HG02938 (cell line): Measurements from ENCODE around the gene PER2.

Experiments used
- ATAC-seq: cut with Tn5 transposase; IDR thresholded peaks from one replicate; pipeline ENCODE4 v1.9.1; 2021; ENCODE audit warnings: mild to moderate bottlenecking, moderate library complexity; ENCODE audit not compliant: unreplicated experiment

PER2 gene

GRCh38 chr2:238269741-238270140 lies 18.7 kb downstream of the PER2 start:
- ATAC-seq, result no peak

GRCh38 chr2:238267884-238268680 lies 20.3 kb downstream of the PER2 start:
- no peak for ATAC-seq

GRCh38 chr2:238267341-238267710 lies 21.1 kb downstream of the PER2 start:
- ATAC-seq, result no peak

- ATAC-seq, result no peak
These were observed 22.8 kb downstream of the PER2 start for GRCh38 chr2:238265605-238266004.

GRCh38 chr2:238264072-238264460 lies 24.3 kb downstream of the PER2 start:
- ATAC-seq, result no peak

- no peak for ATAC-seq
These were observed 25.0 kb downstream of the PER2 start for GRCh38 chr2:238263204-238264071.

GRCh38 chr2:238262496-238263122 lies 25.8 kb downstream of the PER2 start:
- no peak for ATAC-seq

- ATAC-seq, result no peak
These were observed 26.6 kb downstream of the PER2 start for GRCh38 chr2:238261718-238262375.

- no peak for ATAC-seq
These were observed 27.5 kb downstream of the PER2 start for GRCh38 chr2:238260883-238261282.

GRCh38 chr2:238259061-238260020 lies 29.1 kb downstream of the PER2 start:
- ATAC-seq, result no peak

- no peak for ATAC-seq
These were observed 30.4 kb downstream of the PER2 start for GRCh38 chr2:238257786-238258700.

- ATAC-seq, result no peak
These were observed 31.8 kb downstream of the PER2 start for GRCh38 chr2:238256594-238257104.

- ATAC-seq, result no peak
These were observed 32.3 kb downstream of the PER2 start for GRCh38 chr2:238256111-238256510.

- ATAC-seq, result no peak
These were observed 32.8 kb downstream of the PER2 start for GRCh38 chr2:238255636-238256035.

- no peak for ATAC-seq
These were observed 33.3 kb downstream of the PER2 start for GRCh38 chr2:238255151-238255551.

GRCh38 chr2:238254095-238254723 lies 34.2 kb downstream of the PER2 start:
- ATAC-seq, result no peak

- no peak for ATAC-seq
These were observed 35.4 kb downstream of the PER2 start for GRCh38 chr2:238252766-238253630.
